ENCODE data around the gene DCTD. TPM values are rescaled to one million over a fixed set of nuclear protein-coding genes. Genes with fewer than 3 reads are reported as not detected.

The DCTD gene
- total and polyA plus RNA-seq, 2 of the 13 experiments (the other 11 are each of a cell fraction or from before 2014, with no cell fraction given) = 85.1 to 95.3 TPM

DNA sequence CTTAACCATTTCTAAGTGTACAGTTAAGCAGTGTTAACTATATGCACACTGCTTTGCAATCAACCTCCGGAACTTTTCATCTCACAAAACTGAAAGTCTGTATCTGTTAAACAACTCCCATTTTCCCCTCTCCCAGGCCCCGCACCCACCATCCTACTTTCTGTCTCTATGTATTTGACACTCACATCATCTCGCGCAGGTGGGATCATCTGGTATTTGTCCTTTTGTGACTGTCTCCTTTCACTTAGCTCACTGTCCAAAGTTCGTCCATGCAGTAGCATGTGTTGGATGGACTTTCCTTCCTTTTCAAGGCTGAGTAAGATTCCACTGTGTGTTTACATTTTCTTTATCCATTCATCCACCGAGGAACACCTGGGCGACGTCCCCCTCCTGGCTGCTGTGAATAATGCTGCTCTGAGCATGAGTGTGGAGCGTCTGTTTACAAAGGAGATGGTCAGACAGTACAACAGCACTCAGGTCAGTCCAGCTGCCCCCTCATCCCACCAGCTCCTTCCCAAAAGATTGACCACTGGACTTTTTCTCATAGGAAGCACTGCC lies 39.8 kb downstream of the DCTD start (continued):
- TF ChIP-seq ZNF549 (CRISPR knock-in tag; IDR thresholded peaks at IDR 0.05) = no peak
- TF ChIP-seq HOXA9 (CRISPR knock-in tag; IDR thresholded peaks at IDR 0.05; ENCODE audit: borderline replicate concordance) = no peak
- TF ChIP-seq RAD51 (IDR thresholded peaks at IDR 0.05; ENCODE audit: borderline replicate concordance) = no peak
- TF ChIP-seq KAT8 (CRISPR knock-in tag; IDR thresholded peaks at IDR 0.05) = peak; percentile 35; the same call in 1 of the 2 replicates
- TF ChIP-seq SOX13 (IDR thresholded peaks at IDR 0.05) = peak; percentile 26; the same call in 1 of the 2 replicates
- TF ChIP-seq SOX13 (CRISPR knock-in tag; conservative IDR thresholded peaks at IDR 0.05 in 1 of 2, IDR thresholded peaks at IDR 0.05 in 1 of 2) = peak in 1 of 2 experiments; percentile 87; a peak in 2 of 4 replicates
- TF ChIP-seq MAZ (IDR thresholded peaks at IDR 0.05; ENCODE audit: borderline replicate concordance, low read depth, low read length) = no peak
- peak; percentile 71 for TF ChIP-seq MAZ (CRISPR knock-in tag; IDR thresholded peaks at IDR 0.05; ENCODE audit: low read depth)
- TF ChIP-seq ZNF136 (CRISPR knock-in tag; IDR thresholded peaks at IDR 0.05; ENCODE audit: low read depth) = no peak
- no peak; the same call in 1 of the 2 replicates for TF ChIP-seq THAP11 (CRISPR knock-in tag; IDR thresholded peaks at IDR 0.05)
- TF ChIP-seq ZNF383 (CRISPR knock-in tag; IDR thresholded peaks at IDR 0.05; ENCODE audit: borderline replicate concordance) = no peak
- TF ChIP-seq ZSCAN12 (CRISPR knock-in tag; IDR thresholded peaks at IDR 0.05) = no peak
- no peak for TF ChIP-seq MTF1 (CRISPR knock-in tag; IDR thresholded peaks at IDR 0.05)
- TF ChIP-seq, protein P1, sequence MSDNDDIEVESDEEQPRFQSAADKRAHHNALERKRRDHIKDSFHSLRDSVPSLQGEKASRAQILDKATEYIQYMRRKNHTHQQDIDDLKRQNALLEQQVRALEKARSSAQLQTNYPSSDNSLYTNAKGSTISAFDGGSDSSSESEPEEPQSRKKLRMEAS (IDR thresholded peaks at IDR 0.05) = peak; percentile 89
- no peak; the same call in 1 of the 2 replicates for TF ChIP-seq SRY (CRISPR knock-in tag; IDR thresholded peaks at IDR 0.05)
- no peak for TF ChIP-seq ZNF589 (CRISPR knock-in tag; conservative IDR thresholded peaks at IDR 0.05)
- peak; percentile 93 for TF ChIP-seq FOXJ3 (CRISPR knock-in tag; IDR thresholded peaks at IDR 0.05; ENCODE audit: borderline replicate concordance)
- TF ChIP-seq ZNF557 (CRISPR knock-in tag; IDR thresholded peaks at IDR 0.05) = no peak
- TF ChIP-seq SAFB2 (CRISPR knock-in tag; IDR thresholded peaks at IDR 0.05; ENCODE audit: borderline replicate concordance, low read depth) = no peak
- TF ChIP-seq, protein P2, sequence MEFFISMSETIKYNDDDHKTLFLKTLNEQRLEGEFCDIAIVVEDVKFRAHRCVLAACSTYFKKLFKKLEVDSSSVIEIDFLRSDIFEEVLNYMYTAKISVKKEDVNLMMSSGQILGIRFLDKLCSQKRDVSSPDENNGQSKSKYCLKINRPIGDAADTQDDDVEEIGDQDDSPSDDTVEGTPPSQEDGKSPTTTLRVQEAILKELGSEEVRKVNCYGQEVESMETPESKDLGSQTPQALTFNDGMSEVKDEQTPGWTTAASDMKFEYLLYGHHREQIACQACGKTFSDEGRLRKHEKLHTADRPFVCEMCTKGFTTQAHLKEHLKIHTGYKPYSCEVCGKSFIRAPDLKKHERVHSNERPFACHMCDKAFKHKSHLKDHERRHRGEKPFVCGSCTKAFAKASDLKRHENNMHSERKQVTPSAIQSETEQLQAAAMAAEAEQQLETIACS (CRISPR knock-in tag; IDR thresholded peaks at IDR 0.05) = no peak
- TF ChIP-seq KAT7 (CRISPR knock-in tag; IDR thresholded peaks at IDR 0.05; ENCODE audit: borderline replicate concordance) = no peak
- TF ChIP-seq CENPT (CRISPR knock-in tag; IDR thresholded peaks at IDR 0.05; ENCODE audit: low read depth) = no peak
- TF ChIP-seq TSC22D2 (CRISPR knock-in tag; IDR thresholded peaks at IDR 0.05; ENCODE audit: borderline replicate concordance) = no peak
- TF ChIP-seq ZNF776 (CRISPR knock-in tag; IDR thresholded peaks at IDR 0.05) = no peak
- no peak for TF ChIP-seq CHD4 (IDR thresholded peaks at IDR 0.05; ENCODE audit: borderline replicate concordance, low read length)
- TF ChIP-seq SNAPC2 (CRISPR knock-in tag; IDR thresholded peaks at IDR 0.05) = no peak
- TF ChIP-seq PHF20 (CRISPR knock-in tag; IDR thresholded peaks at IDR 0.05) = no peak
- TF ChIP-seq ZNF878 (CRISPR knock-in tag; IDR thresholded peaks at IDR 0.05) = 0 out of 2 replicates have a peak, but pooled peaks have one; percentile 53
- TF ChIP-seq, protein P3, sequence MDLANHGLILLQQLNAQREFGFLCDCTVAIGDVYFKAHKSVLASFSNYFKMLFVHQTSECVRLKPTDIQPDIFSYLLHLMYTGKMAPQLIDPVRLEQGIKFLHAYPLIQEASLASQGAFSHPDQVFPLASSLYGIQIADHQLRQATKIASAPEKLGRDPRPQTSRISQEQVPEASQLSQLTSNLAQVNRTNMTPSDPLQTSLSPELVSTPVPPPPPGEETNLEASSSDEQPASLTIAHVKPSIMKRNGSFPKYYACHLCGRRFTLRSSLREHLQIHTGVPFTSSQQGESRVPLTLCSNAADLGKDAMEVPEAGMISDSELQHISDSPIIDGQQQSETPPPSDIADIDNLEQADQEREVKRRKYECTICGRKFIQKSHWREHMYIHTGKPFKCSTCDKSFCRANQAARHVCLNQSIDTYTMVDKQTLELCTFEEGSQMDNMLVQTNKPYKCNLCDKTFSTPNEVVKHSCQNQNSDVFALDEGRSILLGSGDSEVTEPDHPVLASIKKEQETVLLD (CRISPR knock-in tag; IDR thresholded peaks at IDR 0.05; ENCODE audit: low read depth) = no peak
- TF ChIP-seq MEIS1 (CRISPR knock-in tag; IDR thresholded peaks at IDR 0.05; ENCODE audit: borderline replicate concordance) = no peak
- peak; percentile 75 for TF ChIP-seq ARNTL (CRISPR knock-in tag; IDR thresholded peaks at IDR 0.05)

Measured in HepG2 (cell line).